ENCODE measurements around the gene NPL.

The NPL gene

DNA sequence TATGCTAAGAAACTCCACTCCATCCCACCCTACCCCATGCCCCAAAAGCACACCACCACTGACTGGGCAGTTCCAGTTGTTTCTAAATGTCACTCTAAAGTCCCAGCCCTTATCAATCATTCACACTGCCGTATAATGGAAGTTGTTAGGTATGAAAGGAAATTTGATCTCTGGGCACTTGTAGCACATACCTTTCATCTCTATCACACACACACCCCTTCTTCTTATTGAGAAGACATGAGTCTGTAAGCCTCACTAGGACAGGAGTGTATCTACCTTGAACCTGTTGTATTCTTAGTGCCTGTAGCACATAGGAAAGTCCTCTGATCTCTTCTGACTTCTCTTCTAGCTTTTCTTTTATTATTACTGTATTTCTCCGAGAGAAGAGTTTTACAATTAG, 27.3 kb downstream of the NPL start:
- H3K27ac ChIP-seq (ENCODE audit: poor library complexity, severe bottlenecking) = no peak overlapping the region
- TF ChIP-seq, protein P1, sequence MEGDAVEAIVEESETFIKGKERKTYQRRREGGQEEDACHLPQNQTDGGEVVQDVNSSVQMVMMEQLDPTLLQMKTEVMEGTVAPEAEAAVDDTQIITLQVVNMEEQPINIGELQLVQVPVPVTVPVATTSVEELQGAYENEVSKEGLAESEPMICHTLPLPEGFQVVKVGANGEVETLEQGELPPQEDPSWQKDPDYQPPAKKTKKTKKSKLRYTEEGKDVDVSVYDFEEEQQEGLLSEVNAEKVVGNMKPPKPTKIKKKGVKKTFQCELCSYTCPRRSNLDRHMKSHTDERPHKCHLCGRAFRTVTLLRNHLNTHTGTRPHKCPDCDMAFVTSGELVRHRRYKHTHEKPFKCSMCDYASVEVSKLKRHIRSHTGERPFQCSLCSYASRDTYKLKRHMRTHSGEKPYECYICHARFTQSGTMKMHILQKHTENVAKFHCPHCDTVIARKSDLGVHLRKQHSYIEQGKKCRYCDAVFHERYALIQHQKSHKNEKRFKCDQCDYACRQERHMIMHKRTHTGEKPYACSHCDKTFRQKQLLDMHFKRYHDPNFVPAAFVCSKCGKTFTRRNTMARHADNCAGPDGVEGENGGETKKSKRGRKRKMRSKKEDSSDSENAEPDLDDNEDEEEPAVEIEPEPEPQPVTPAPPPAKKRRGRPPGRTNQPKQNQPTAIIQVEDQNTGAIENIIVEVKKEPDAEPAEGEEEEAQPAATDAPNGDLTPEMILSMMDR (IDR thresholded peaks at IDR 0.05; ENCODE audit: poor library complexity, severe bottlenecking) = no peak
- no peaks in the 10 kb centered on the region for H3K9me3 ChIP-seq (ENCODE audit: severe bottlenecking)
- no peaks in the 10 kb centered on the region for H3K4me1 ChIP-seq (ENCODE audit: insufficient read depth, poor library complexity, severe bottlenecking)
- H3K27me3 ChIP-seq (ENCODE audit: insufficient read depth, poor library complexity, severe bottlenecking) = no peaks in the 10 kb centered on the region
- ATAC-seq (ENCODE audit: low read depth) = peak; percentile 38; the same call in 1 of the 3 replicates
- no peaks in the 10 kb centered on the region for H3K36me3 ChIP-seq (ENCODE audit: low read depth)
- DNase-seq (ENCODE audit: low spot score) = no peak
- no peak overlapping the region for H3K4me3 ChIP-seq (ENCODE audit: severe bottlenecking)

DNA sequence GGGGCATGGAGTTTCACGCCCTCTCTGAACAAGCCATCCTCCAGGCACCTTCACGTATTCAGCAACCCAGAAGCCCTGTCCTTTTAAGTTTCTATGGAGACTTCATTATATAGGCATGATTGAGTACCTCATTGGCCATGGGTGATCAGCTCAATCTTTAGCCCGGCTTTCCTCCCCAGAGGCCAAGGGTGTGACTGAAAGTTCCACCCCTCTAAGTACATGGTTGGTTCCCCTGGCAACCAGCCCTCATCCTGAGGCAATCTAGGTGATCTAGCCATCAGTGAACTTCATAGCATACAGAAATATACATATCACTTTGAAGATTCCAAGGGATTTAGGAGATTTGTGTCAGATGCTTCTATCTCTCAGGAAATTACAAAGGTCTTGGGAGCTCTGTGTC, 28.2 kb downstream of the NPL start:
- Histone ChIP-seq H3K27me3 (ENCODE audit: insufficient read depth, poor library complexity, severe bottlenecking) (no peaks in the 10 kb centered on the region), H3K4me3 (ENCODE audit: severe bottlenecking) (no peak overlapping the region), H3K27ac (ENCODE audit: poor library complexity, severe bottlenecking) (no peak overlapping the region), H3K9me3 (ENCODE audit: severe bottlenecking) (no peaks in the 10 kb centered on the region), H3K36me3 (ENCODE audit: low read depth) (no peaks in the 10 kb centered on the region), H3K4me1 (ENCODE audit: insufficient read depth, poor library complexity, severe bottlenecking) (no peaks in the 10 kb centered on the region)
- TF ChIP-seq, protein P1 (IDR thresholded peaks at IDR 0.05; ENCODE audit: poor library complexity, severe bottlenecking) = no peak
- no peak for DNase-seq (ENCODE audit: low spot score)
- no peak for ATAC-seq (ENCODE audit: low read depth)

DNA sequence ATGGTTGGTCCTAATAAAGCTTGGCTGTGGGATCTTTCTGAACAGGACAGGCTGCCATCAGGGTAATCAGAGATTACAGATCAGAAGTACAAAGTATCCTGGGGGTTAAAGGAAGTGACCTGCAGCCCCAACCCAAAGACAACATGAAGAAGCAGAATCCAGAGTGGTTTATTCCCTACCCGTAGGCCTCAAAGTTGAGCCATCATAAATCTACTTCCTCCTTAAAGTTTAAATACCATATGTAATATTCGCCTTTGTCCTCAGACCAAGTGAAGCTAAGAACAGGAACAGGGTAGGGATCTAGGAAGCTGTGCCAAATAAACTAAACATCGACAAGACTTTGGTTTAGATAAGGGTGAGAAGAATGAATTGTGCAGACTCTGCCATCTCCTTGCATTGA, 33.6 kb downstream of the NPL start:
- TF ChIP-seq, protein P1 (IDR thresholded peaks at IDR 0.05; ENCODE audit: poor library complexity, severe bottlenecking) = no peak
- Histone ChIP-seq H3K27ac (ENCODE audit: poor library complexity, severe bottlenecking) (no peak overlapping the region), H3K4me1 (ENCODE audit: insufficient read depth, poor library complexity, severe bottlenecking) (no peaks in the 10 kb centered on the region), H3K36me3 (ENCODE audit: low read depth) (no peaks in the 10 kb centered on the region), H3K27me3 (ENCODE audit: insufficient read depth, poor library complexity, severe bottlenecking) (no peaks in the 10 kb centered on the region), H3K9me3 (ENCODE audit: severe bottlenecking) (no peaks in the 10 kb centered on the region), H3K4me3 (ENCODE audit: severe bottlenecking) (no peak overlapping the region)
- ATAC-seq (ENCODE audit: low read depth) (no peak), DNase-seq (ENCODE audit: low spot score) (no peak)

DNA sequence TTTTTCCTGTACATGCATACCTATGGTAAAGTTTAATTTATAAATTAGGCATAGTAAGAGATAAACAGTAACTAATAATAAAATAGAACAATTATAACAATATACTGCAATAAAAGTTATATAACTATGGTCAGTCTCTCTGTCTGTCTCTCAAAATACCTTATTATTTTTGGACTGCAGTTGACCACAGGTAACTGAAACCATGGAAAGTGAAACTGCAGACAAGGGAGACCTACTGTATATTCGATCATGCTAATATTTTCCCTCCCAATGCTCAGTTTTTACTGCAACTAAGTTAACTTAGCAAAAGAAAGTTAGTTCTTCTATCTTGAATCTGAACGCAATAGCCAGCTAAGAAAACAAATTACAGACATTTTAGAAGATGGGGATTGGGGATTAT, 37.3 kb downstream of the NPL start:
- no peaks in the 10 kb centered on the region for H3K36me3 ChIP-seq (ENCODE audit: low read depth)
- DNase-seq (ENCODE audit: low spot score) = no peak
- H3K4me1 ChIP-seq (ENCODE audit: insufficient read depth, poor library complexity, severe bottlenecking) = no peaks in the 10 kb centered on the region
- no peaks in the 10 kb centered on the region for H3K27me3 ChIP-seq (ENCODE audit: insufficient read depth, poor library complexity, severe bottlenecking)
- H3K27ac ChIP-seq (ENCODE audit: poor library complexity, severe bottlenecking) = no peak overlapping the region
- TF ChIP-seq, protein P1 (IDR thresholded peaks at IDR 0.05; ENCODE audit: poor library complexity, severe bottlenecking) = no peak
- no peaks in the 10 kb centered on the region for H3K9me3 ChIP-seq (ENCODE audit: severe bottlenecking)
- no peak overlapping the region for H3K4me3 ChIP-seq (ENCODE audit: severe bottlenecking)
- no peak for ATAC-seq (ENCODE audit: low read depth)

DNA sequence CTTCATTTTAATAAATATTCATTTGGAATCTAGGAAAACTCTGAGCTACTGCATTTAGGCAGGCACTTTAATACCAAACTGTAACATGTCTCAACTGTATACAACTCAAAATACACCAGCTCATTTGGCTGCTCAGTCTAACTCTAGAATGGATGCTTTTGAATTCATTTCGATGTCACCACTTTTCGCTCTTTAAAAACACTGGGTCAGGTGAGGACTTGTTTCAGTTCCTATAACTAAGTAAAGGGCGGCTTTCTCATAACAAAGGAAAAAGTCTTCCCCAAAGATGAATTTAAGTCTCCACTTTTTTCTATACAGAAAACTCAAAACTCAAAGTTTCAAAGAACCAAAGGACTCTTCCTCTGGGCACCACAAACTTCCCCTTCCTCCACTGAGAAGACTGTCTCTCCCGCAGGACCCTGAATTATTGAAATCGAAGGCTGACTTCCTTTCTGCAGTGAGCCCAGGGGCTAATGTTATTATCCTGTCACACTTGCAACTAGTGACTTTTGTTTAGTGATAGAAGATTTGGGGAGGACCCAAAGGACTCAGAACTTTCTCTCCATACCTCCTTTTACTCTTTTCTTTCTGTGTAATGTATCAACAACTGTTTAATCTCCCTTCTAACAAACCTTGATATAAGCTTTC, 39.8 kb downstream of the NPL start:
- H3K9me3 ChIP-seq (ENCODE audit: severe bottlenecking) = no peaks in the 10 kb centered on the region
- H3K27me3 ChIP-seq (ENCODE audit: insufficient read depth, poor library complexity, severe bottlenecking) = no peaks in the 10 kb centered on the region
- peaks cover 4% of the 10 kb centered on the region for H3K4me1 ChIP-seq (ENCODE audit: insufficient read depth, poor library complexity, severe bottlenecking)
- no peak for DNase-seq (ENCODE audit: low spot score)
- H3K36me3 ChIP-seq (ENCODE audit: low read depth) = no peaks in the 10 kb centered on the region
- no peak overlapping the region for H3K27ac ChIP-seq (ENCODE audit: poor library complexity, severe bottlenecking)
- TF ChIP-seq, protein P1 (IDR thresholded peaks at IDR 0.05; ENCODE audit: poor library complexity, severe bottlenecking) = no peak
- no peak for ATAC-seq (ENCODE audit: low read depth)
- no peak overlapping the region for H3K4me3 ChIP-seq (ENCODE audit: severe bottlenecking)

Measured in RWPE2 (cell line).